WTC11 (cell line): ENCODE results near the gene ASCL2. TPM values are rescaled to one million over a fixed set of nuclear protein-coding genes. Genes with fewer than 3 reads are reported as not detected.

ENCODE experiments used
- ATAC-seq: fragments of 200-7000 bp; cut with Tn5 transposase; 2 replicates; pipeline ENCODE4 v1.10.0; 2021; ENCODE audit warnings: mild to moderate bottlenecking, moderate library complexity
- CTCF ChIA-PET: fragments of 300-600 bp; sonication (Branson Sonifier 250); formaldehyde crosslinking; loops from one replicate; lab custom pipeline; 2021; ENCODE audit warnings: antibody characterized with exemption; lab: Charles Lee
- POLR2A ChIA-PET: fragments of 350-600 bp; sonication (Branson Sonifier 250); formaldehyde crosslinking; loops from one replicate; lab custom pipeline; 2021; ENCODE audit warnings: antibody characterized with exemption; lab: Charles Lee
- DNase-seq: peaks from one replicate; pipeline ENCODE4 v3.0.0; 2021; ENCODE audit warnings: low spot score
- H3K27ac Mint-ChIP-seq: 2 replicates; pipeline ENCODE4 v1.8.0; 2021; ENCODE audit warnings: mixed read lengths
- H3K27me3 Mint-ChIP-seq: 2 replicates; pipeline ENCODE4 v1.8.0; 2021; ENCODE audit warnings: low read depth, mild to moderate bottlenecking, moderate library complexity, mixed read lengths
- H3K36me3 Mint-ChIP-seq: 2 replicates; pipeline ENCODE4 v1.8.0; 2021; ENCODE audit warnings: mixed read lengths
- H3K4me1 Mint-ChIP-seq: 2 replicates; pipeline ENCODE4 v1.8.0; 2022; ENCODE audit warnings: mixed read lengths
- H3K4me3 Mint-ChIP-seq: 2 replicates; pipeline ENCODE4 v1.8.0; 2021; ENCODE audit warnings: mild to moderate bottlenecking, moderate library complexity, mixed read lengths
- H3K9me3 Mint-ChIP-seq: 2 replicates; pipeline ENCODE4 v1.8.0; 2021; ENCODE audit warnings: mixed read lengths
- ATF6 ChIP-seq: sonication (generic); formaldehyde crosslinking; IDR thresholded peaks from 2 replicates; pipeline ENCODE4 v1.8.1; 2023; ENCODE audit warnings: mild to moderate bottlenecking, missing genetic modification reagents
- NFE2L1 ChIP-seq: sonication (generic); formaldehyde crosslinking; IDR thresholded peaks from 2 replicates; pipeline ENCODE4 v1.8.1; 2023; ENCODE audit warnings: missing genetic modification reagents
- RELA ChIP-seq: sonication (generic); formaldehyde crosslinking; IDR thresholded peaks from 2 replicates; pipeline ENCODE4 v1.8.1; 2022; ENCODE audit warnings: missing genetic modification reagents, mild to moderate bottlenecking, borderline replicate concordance
- TEAD4 ChIP-seq: sonication (generic); formaldehyde crosslinking; IDR thresholded peaks from 2 replicates; pipeline ENCODE4 v1.8.0; 2022; ENCODE audit warnings: mild to moderate bottlenecking, missing genetic modification reagents
- USF2 ChIP-seq: sonication (generic); formaldehyde crosslinking; IDR thresholded peaks from 2 replicates; pipeline ENCODE4 v1.8.1; 2023; ENCODE audit warnings: mild to moderate bottlenecking, missing genetic modification reagents, moderate library complexity
- ZMAT4 ChIP-seq: fragments of 250-450 bp; sonication (Bioruptor Pico); IDR thresholded peaks from 2 replicates; pipeline ENCODE4 v1.9.0; 2021; ENCODE audit warnings: mild to moderate bottlenecking
- ZNF512 ChIP-seq: sonication (generic); formaldehyde crosslinking; IDR thresholded peaks from 2 replicates; pipeline ENCODE4 v1.8.1; 2022; ENCODE audit warnings: missing genetic modification reagents, borderline replicate concordance
- total RNA-seq: library from RNA; stranded (reverse); gene quantifications from 3 replicates; pipeline ENCODE4 v1.2.3, GENCODE V29; 2021
- TF ChIP-seq, protein P1 (sequence below): sonication (generic); formaldehyde crosslinking; IDR thresholded peaks from 2 replicates; pipeline ENCODE4 v1.8.1; 2022; ENCODE audit warnings: low read depth, missing genetic modification reagents, borderline replicate concordance
- TF ChIP-seq, protein P2 (sequence below): sonication (generic); formaldehyde crosslinking; IDR thresholded peaks from 2 replicates; pipeline ENCODE4 v1.8.0; 2023; ENCODE audit warnings: missing genetic modification reagents
- TF ChIP-seq, protein P3 (sequence below): sonication (generic); formaldehyde crosslinking; IDR thresholded peaks from 2 replicates; pipeline ENCODE4 v1.8.0; 2022; ENCODE audit warnings: missing genetic modification reagents
- TF ChIP-seq, protein P4 (sequence below): sonication (generic); formaldehyde crosslinking; IDR thresholded peaks from 2 replicates; pipeline ENCODE4 v1.8.1; 2023; ENCODE audit warnings: mild to moderate bottlenecking, moderate library complexity, missing genetic modification reagents

ASCL2 gene
- total RNA-seq, 1 experiment from 2014 or later = 0.24 TPM

- H3K4me1 Mint-ChIP-seq = no peaks in the 10 kb centered on the region
- ChIA-PET CTCF (interaction anchor here (1.2 to 5.0 kb wide), 3 partner anchors 9 to 110 kb away, joined by 3 to 58 read pairs (median 6); no protein-coding TSS in a partner anchor), POLR2A (no interaction called here)
- H3K27me3 Mint-ChIP-seq = peaks cover 14% of the 10 kb centered on the region
- no peaks in the 10 kb centered on the region for H3K9me3 Mint-ChIP-seq
- H3K36me3 Mint-ChIP-seq = no peaks in the 10 kb centered on the region
- H3K27ac Mint-ChIP-seq = no peak overlapping the region
- no peak overlapping the region for H3K4me3 Mint-ChIP-seq
- TF ChIP-seq, protein P1, sequence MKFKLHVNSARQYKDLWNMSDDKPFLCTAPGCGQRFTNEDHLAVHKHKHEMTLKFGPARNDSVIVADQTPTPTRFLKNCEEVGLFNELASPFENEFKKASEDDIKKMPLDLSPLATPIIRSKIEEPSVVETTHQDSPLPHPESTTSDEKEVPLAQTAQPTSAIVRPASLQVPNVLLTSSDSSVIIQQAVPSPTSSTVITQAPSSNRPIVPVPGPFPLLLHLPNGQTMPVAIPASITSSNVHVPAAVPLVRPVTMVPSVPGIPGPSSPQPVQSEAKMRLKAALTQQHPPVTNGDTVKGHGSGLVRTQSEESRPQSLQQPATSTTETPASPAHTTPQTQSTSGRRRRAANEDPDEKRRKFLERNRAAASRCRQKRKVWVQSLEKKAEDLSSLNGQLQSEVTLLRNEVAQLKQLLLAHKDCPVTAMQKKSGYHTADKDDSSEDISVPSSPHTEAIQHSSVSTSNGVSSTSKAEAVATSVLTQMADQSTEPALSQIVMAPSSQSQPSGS = no peak
- TF ChIP-seq ZNF512 (no peak), TEAD4 (CRISPR knock-in tag) (no peak), ATF6 (CRISPR knock-in tag) (no peak), ZMAT4 (CRISPR knock-in tag) (no peak), USF2 (CRISPR knock-in tag) (no peak), RELA (CRISPR knock-in tag) (no peak), NFE2L1 (CRISPR knock-in tag) (no peak)
- TF ChIP-seq, protein P2, sequence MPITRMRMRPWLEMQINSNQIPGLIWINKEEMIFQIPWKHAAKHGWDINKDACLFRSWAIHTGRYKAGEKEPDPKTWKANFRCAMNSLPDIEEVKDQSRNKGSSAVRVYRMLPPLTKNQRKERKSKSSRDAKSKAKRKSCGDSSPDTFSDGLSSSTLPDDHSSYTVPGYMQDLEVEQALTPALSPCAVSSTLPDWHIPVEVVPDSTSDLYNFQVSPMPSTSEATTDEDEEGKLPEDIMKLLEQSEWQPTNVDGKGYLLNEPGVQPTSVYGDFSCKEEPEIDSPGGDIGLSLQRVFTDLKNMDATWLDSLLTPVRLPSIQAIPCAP (CRISPR knock-in tag) = no peak
- TF ChIP-seq, protein P3, sequence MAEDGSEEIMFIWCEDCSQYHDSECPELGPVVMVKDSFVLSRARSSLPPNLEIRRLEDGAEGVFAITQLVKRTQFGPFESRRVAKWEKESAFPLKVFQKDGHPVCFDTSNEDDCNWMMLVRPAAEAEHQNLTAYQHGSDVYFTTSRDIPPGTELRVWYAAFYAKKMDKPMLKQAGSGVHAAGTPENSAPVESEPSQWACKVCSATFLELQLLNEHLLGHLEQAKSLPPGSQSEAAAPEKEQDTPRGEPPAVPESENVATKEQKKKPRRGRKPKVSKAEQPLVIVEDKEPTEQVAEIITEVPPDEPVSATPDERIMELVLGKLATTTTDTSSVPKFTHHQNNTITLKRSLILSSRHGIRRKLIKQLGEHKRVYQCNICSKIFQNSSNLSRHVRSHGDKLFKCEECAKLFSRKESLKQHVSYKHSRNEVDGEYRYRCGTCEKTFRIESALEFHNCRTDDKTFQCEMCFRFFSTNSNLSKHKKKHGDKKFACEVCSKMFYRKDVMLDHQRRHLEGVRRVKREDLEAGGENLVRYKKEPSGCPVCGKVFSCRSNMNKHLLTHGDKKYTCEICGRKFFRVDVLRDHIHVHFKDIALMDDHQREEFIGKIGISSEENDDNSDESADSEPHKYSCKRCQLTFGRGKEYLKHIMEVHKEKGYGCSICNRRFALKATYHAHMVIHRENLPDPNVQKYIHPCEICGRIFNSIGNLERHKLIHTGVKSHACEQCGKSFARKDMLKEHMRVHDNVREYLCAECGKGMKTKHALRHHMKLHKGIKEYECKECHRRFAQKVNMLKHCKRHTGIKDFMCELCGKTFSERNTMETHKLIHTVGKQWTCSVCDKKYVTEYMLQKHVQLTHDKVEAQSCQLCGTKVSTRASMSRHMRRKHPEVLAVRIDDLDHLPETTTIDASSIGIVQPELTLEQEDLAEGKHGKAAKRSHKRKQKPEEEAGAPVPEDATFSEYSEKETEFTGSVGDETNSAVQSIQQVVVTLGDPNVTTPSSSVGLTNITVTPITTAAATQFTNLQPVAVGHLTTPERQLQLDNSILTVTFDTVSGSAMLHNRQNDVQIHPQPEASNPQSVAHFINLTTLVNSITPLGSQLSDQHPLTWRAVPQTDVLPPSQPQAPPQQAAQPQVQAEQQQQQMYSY (CRISPR knock-in tag) = no peak
- TF ChIP-seq, protein P4, sequence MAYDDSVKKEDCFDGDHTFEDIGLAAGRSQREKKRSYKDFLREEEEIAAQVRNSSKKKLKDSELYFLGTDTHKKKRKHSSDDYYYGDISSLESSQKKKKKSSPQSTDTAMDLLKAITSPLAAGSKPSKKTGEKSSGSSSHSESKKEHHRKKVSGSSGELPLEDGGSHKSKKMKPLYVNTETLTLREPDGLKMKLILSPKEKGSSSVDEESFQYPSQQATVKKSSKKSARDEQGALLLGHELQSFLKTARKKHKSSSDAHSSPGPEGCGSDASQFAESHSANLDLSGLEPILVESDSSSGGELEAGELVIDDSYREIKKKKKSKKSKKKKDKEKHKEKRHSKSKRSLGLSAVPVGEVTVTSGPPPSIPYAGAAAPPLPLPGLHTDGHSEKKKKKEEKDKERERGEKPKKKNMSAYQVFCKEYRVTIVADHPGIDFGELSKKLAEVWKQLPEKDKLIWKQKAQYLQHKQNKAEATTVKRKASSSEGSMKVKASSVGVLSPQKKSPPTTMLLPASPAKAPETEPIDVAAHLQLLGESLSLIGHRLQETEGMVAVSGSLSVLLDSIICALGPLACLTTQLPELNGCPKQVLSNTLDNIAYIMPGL (CRISPR knock-in tag) = no peak
- ATAC-seq (no peak), DNase-seq (no peak)
These were observed 25.9 kb upstream of the ASCL2 start for GRCh38 chr11:2295971-2296912.
